ENCODE data around the gene LUZP1.

Gene LUZP1

DNA sequence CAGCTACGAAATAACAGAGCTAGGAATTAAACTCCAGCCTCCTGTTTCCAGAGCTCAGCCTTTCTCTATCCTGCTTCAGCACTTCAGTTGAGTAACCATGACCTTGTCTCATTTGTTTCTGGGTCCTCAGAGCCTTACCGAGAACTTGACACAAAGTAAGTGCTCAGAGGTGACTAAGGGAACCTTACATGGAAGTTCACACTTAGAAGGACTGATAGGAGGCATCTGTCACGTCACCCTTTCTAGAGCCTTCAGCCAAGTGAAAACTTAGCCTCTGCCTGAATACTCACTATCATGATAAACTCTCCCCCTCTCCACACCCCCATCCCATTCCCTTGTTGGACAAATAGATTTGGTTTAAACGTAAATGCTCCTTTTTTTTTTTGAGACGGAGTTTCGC is 9.8 kb upstream of the LUZP1 start:
- peaks cover 21% of the 10 kb centered on the region for H3K4me1 Mint-ChIP-seq (ENCODE audit: low read depth)
- peaks cover 8% of the 10 kb centered on the region for H3K9me3 Mint-ChIP-seq
- peaks cover 52% of the 10 kb centered on the region for H3K27me3 Mint-ChIP-seq
- no peaks in the 10 kb centered on the region for H3K36me3 Mint-ChIP-seq (ENCODE audit: low read depth)
- no peak overlapping the region for H3K4me3 Mint-ChIP-seq
- intact Hi-C loops (cut with micrococcal nuclease): no loop called here
- no peak overlapping the region for H3K27ac Mint-ChIP-seq

DNA sequence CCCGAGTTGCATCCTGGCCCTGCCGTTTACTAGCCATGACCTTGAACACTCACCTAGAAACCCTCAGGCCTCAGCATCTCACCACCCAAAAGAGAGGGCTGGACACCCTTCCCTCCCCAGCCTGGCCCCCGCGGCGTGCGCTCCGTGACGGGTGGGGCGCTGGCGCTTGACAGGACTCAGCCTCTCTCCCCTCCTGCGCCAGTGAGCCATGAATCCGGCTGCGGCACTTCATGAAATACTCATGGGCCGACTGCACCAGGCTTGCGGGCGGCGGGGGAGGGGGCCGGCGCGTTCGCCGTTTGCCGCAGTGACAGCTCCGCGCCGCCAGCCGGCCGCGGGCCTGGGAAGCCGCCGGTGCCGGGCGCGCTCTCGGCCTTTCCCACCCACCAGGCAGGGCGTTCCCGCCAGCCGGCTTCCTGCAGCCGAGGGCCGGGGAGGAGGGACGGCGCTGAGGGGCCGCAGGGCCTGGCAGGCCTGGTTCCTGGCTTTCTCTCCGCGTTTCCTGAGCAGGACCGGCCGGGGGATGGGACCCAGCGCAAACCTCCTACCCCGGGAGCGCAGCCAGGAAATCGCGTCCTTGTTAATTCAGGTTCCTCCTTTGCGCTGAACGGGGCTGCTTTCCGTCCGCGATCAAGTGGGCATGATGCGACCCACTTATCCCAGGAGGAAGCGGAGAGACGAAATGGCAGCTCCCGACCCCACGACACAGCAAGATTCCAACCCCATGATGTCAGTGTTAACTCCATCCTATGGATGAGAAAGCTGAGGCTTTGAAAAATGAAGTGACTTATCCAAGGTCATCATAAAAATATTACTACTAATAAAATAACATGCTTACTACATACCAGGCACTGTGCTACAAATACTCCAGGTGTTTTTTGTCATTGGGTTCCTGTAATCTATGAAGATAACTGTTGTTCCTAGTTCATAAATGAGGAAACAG is 9.1 kb upstream of the LUZP1 start:
- Mint-ChIP-seq H3K27me3 (peaks cover 47% of the 10 kb centered on the region), H3K9me3 (peaks cover 8% of the 10 kb centered on the region), H3K4me1 (ENCODE audit: low read depth) (peaks cover 21% of the 10 kb centered on the region), H3K36me3 (ENCODE audit: low read depth) (no peaks in the 10 kb centered on the region), H3K27ac (peak overlapping the region; percentile 58), H3K4me3 (peak overlapping the region; percentile 71)
- intact Hi-C loops (cut with micrococcal nuclease): no loop called here

DNA sequence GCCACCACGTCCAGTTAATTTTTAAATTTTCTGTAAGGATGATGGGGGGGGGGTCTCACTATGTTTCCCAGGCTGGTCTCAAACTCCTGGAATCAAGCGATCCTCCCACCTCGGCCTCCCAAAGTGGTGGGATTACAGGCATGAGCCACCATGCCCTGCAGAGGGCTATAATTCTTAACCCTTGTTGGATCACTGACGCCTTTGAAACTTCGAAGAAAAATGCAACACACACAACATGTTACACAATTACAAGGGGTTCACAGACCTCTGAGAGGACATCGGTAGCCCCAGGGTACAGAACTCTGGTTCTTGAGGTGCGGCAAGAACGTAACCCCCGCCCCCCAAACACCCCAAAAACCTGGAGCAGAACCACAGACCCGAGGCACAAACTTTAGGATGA is 8.4 kb upstream of the LUZP1 start:
- H3K4me1 Mint-ChIP-seq (ENCODE audit: low read depth): peaks cover 21% of the 10 kb centered on the region
- H3K27me3 Mint-ChIP-seq: peaks cover 41% of the 10 kb centered on the region
- no peaks in the 10 kb centered on the region for H3K36me3 Mint-ChIP-seq (ENCODE audit: low read depth)
- peak overlapping the region; percentile 71 for H3K4me3 Mint-ChIP-seq
- intact Hi-C loops (cut with micrococcal nuclease): no loop called here
- no peak overlapping the region for H3K27ac Mint-ChIP-seq
- H3K9me3 Mint-ChIP-seq: peaks cover 8% of the 10 kb centered on the region

DNA sequence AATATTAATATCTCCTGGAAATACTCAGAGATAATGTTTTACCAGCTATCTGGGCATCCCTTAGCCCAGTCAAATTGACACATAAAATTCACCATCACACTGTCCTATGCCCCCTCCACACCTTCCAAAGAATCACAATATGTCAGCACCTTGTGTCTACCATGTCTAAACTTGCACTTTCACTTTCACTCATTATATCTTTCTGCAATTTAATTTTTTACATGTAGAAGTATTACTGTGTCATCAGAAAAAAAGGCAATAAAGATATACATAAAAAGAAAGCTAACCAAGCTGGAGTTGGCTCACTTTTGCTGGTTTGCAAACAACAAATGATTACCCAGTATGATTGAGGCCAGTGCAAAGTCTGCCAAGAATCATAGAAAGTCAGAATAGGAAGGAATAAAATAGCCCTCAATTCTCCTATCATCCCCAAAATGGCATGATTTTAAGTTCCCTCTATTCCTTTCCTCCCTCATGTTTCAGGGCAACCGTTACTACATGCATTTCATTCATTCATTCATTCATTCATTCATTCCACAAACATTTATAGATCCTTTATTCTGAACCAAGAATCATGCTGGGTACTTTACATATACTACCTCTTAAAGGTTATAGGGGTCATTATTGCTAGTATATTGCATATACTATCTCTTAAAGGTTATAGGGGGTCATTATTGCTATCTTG is 5.9 kb upstream of the LUZP1 start:
- peaks cover 23% of the 10 kb centered on the region for H3K4me1 Mint-ChIP-seq (ENCODE audit: low read depth)
- H3K4me3 Mint-ChIP-seq: no peak overlapping the region
- intact Hi-C loops (cut with micrococcal nuclease): no loop called here
- peaks cover 37% of the 10 kb centered on the region for H3K27me3 Mint-ChIP-seq
- H3K9me3 Mint-ChIP-seq: peaks cover 3% of the 10 kb centered on the region
- no peaks in the 10 kb centered on the region for H3K36me3 Mint-ChIP-seq (ENCODE audit: low read depth)
- no peak overlapping the region for H3K27ac Mint-ChIP-seq

DNA sequence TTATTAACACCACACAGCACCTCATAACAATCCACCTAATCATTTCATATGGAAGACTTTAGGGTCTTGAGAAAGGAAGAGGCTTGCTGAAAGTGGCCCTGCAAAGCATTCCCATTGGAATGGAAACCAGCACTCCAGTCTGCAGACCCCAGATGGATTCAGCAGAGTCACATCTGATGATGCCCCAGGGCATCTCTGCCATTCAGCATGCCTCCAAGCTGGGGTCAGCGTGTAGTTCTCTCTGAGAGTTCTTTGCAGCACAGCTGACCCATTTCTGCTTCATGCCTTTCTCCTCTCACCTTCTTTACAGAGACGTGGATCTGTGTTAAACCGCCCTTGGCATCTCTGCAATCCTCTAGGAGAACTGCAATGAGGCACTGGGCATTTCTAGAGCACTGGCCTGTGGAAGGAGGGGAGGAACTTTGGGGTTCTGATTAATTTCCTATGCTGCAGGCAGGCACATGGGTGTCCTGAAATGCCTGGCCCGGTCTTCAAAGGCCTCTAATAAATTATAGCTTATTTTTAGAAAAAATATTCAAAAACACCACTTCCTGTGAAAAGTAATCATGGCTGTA is 2.6 kb upstream of the LUZP1 start:
- peaks cover 22% of the 10 kb centered on the region for H3K4me1 Mint-ChIP-seq (ENCODE audit: low read depth)
- intact Hi-C loops (cut with micrococcal nuclease): no loop called here
- H3K36me3 Mint-ChIP-seq (ENCODE audit: low read depth): peaks cover 9% of the 10 kb centered on the region
- no peak overlapping the region for H3K4me3 Mint-ChIP-seq
- no peaks in the 10 kb centered on the region for H3K9me3 Mint-ChIP-seq
- H3K27ac Mint-ChIP-seq: no peak overlapping the region
- H3K27me3 Mint-ChIP-seq: peaks cover 10% of the 10 kb centered on the region

DNA sequence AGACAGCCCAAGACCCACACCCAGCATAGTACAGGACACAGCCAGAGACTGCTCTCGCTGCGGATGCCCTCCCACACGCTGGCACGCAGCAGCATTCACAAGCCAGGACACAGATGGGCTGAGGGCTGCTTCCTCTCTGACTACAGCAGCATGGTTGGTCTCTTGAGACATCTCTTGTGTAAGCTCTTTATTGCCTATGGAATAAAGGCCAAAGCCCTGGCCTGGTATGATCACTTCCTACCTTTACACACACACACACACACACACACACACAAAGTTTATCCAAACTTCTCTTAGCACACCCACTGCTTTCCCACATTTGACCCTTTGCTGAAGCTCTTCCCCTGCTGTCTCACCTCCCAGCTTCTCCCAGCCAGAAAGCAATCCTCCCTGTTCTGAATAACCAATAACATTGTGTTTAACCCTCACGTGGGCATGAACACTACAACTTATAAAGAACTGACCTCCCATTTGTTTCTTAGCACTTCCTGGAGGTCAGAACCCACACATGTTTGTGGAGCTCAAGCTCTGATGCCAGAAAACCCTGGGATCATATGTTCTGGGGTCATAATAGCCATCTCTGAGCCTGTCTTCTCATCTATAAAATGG is 1.2 kb upstream of the LUZP1 start:
- peaks cover 3% of the 10 kb centered on the region for H3K27me3 Mint-ChIP-seq
- H3K4me1 Mint-ChIP-seq (ENCODE audit: low read depth): peaks cover 26% of the 10 kb centered on the region
- H3K9me3 Mint-ChIP-seq: no peaks in the 10 kb centered on the region
- H3K36me3 Mint-ChIP-seq (ENCODE audit: low read depth): peaks cover 9% of the 10 kb centered on the region
- intact Hi-C loops (cut with micrococcal nuclease): loop anchor here (2.0 to 5.0 kb wide), 2 partner anchors 55 to 112 kb away; no protein-coding TSS in a partner anchor
- peak overlapping the region; percentile 99 for H3K27ac Mint-ChIP-seq
- H3K4me3 Mint-ChIP-seq: peak overlapping the region; percentile 100

DNA sequence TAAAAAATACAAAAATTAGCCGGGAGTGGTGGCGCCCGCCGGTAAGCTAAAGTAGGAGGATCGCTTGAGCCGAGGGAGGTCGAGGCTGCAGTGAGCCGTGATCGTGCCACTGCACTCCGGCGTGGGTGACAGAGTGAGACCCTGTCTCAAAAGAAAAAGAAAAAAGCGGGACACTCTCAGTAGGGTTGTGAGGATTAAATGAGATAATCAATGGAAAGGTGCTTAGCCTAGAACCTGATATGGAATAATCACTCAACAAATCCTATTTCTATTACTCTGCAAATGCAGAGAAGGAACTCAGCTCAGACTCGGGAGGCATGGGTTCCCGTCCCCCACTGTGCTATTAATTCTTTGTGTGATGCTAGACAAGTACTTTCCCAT is 529 bp upstream of the LUZP1 start:
- intact Hi-C loops (cut with micrococcal nuclease): loop anchor here (2.0 to 5.0 kb wide), 2 partner anchors 54 to 113 kb away; no protein-coding TSS in a partner anchor
- H3K27me3 Mint-ChIP-seq: peaks cover 3% of the 10 kb centered on the region
- peak overlapping the region; percentile 100 for H3K4me3 Mint-ChIP-seq
- peak overlapping the region; percentile 99 for H3K27ac Mint-ChIP-seq
- peaks cover 32% of the 10 kb centered on the region for H3K4me1 Mint-ChIP-seq (ENCODE audit: low read depth)
- H3K36me3 Mint-ChIP-seq (ENCODE audit: low read depth): peaks cover 9% of the 10 kb centered on the region
- H3K9me3 Mint-ChIP-seq: no peaks in the 10 kb centered on the region

DNA sequence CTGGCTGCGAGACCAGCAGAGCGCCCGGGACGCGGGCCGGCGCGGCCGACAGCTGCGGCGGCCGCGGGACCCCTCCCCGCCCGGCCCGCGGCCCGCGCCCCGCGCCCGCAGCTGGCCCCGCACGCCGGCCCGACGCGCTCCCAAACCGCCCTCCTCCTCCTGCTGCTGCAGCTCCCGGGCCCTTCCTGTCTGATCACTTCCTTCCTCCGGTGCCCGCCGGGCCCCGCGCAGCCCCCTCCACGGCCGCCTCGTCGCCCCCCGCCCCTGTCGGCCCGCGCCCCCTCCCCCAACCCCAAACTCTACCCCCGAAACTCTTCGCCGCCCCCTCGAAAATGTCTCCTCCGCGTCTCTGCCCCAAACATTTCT is 594 bp downstream of the LUZP1 start:
- Mint-ChIP-seq H3K27me3 (peaks cover 3% of the 10 kb centered on the region), H3K4me3 (peak overlapping the region; percentile 100), H3K4me1 (ENCODE audit: low read depth) (peaks cover 44% of the 10 kb centered on the region), H3K27ac (peak overlapping the region; percentile 99), H3K9me3 (no peaks in the 10 kb centered on the region), H3K36me3 (ENCODE audit: low read depth) (peaks cover 9% of the 10 kb centered on the region)
- intact Hi-C loops (cut with micrococcal nuclease): loop anchor here (2.0 to 5.0 kb wide), 2 partner anchors 53 to 114 kb away; no protein-coding TSS in a partner anchor

DNA sequence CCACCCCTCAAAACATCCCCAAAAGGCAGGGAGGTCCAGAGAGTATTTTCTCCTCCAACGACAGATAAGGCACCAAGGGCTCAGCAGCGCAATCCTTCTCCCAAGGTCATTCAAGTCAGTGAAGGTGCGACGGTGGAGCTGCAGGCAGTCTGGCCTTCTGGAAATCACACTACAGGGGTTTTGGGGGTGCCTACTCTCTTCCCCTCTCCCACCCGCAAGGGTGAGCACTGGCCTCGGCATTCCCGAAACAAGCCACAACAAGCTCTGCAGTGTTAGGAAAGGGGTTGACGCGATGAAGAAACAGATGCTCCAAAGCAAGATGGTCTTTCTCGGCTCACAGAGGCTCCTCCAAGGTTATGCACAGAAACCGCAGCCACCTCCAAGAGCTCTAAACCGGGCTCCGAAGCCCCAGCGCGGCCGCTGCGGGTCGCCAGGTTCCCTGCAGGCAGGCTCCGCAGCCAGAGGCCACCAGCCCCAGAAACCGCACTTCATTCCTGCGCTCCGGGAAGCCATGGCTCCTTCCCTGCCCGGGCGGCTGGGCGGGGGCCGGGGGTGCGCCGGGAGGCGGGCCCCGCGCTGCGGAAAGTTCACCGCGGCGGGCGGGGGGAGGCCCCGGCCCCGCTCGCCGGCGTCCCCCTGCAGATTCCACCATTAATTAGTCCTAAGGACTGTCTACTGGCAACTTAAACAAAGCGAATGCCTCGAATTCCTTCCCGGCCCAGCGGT is 1.1 kb downstream of the LUZP1 start:
- Mint-ChIP-seq H3K27me3 (peaks cover 3% of the 10 kb centered on the region), H3K27ac (peak overlapping the region; percentile 99), H3K4me3 (peak overlapping the region; percentile 100), H3K4me1 (ENCODE audit: low read depth) (peaks cover 44% of the 10 kb centered on the region), H3K9me3 (no peaks in the 10 kb centered on the region), H3K36me3 (ENCODE audit: low read depth) (peaks cover 9% of the 10 kb centered on the region)
- intact Hi-C loops (cut with micrococcal nuclease): loop anchor here (2.0 to 5.0 kb wide), 2 partner anchors 53 to 115 kb away; no protein-coding TSS in a partner anchor

DNA sequence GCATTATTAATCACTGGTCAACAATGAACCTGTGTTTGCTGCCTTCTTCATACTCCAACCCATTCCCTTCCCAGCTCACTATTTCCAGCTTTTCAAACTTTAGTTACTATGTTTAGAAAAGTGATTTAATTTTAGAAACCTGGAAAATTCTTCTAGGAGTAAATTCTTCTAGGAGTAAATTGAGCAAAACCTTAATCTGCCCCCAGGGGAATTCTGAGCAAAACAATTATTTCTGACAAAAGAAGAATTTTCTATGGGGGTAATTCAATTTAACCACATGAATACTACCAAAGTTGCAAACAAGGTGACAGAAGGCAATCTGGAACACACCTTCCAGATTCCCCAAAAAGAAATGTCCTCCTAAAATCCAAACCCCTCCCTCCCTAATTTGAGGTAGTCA is 1.8 kb downstream of the LUZP1 start:
- peak overlapping the region; percentile 99 for H3K27ac Mint-ChIP-seq
- no peaks in the 10 kb centered on the region for H3K9me3 Mint-ChIP-seq
- intact Hi-C loops (cut with micrococcal nuclease): loop anchor here (5.0 kb wide), 1 partner anchor 115 kb away; no protein-coding TSS in a partner anchor
- H3K27me3 Mint-ChIP-seq: peaks cover 3% of the 10 kb centered on the region
- peaks cover 9% of the 10 kb centered on the region for H3K36me3 Mint-ChIP-seq (ENCODE audit: low read depth)
- H3K4me3 Mint-ChIP-seq: peak overlapping the region; percentile 84
- H3K4me1 Mint-ChIP-seq (ENCODE audit: low read depth): peaks cover 44% of the 10 kb centered on the region

DNA sequence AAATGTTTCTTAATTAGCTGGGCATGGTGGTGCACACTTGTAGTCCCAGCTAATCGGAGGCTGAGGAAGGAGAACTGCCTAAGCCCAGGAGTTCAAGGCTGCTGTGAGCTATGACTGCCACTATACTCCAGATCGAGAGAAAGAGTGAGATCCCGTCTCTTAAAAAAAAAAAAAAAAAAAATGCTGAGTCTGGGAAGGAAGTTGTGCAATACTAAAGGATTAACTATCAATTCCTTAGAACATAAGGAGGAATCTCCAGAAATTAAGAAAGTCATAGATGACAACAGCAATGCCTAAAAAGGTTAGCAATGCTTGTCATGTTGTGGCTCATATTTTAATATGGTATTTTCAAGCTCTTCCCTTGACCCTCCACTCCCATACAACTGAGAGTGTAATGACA is 5.3 kb downstream of the LUZP1 start:
- H3K27me3 Mint-ChIP-seq: peaks cover 3% of the 10 kb centered on the region
- H3K4me3 Mint-ChIP-seq: peak overlapping the region; percentile 26
- peaks cover 4% of the 10 kb centered on the region for H3K36me3 Mint-ChIP-seq (ENCODE audit: low read depth)
- intact Hi-C loops (cut with micrococcal nuclease): no loop called here
- H3K9me3 Mint-ChIP-seq: no peaks in the 10 kb centered on the region
- no peak overlapping the region for H3K27ac Mint-ChIP-seq
- H3K4me1 Mint-ChIP-seq (ENCODE audit: low read depth): peaks cover 38% of the 10 kb centered on the region

DNA sequence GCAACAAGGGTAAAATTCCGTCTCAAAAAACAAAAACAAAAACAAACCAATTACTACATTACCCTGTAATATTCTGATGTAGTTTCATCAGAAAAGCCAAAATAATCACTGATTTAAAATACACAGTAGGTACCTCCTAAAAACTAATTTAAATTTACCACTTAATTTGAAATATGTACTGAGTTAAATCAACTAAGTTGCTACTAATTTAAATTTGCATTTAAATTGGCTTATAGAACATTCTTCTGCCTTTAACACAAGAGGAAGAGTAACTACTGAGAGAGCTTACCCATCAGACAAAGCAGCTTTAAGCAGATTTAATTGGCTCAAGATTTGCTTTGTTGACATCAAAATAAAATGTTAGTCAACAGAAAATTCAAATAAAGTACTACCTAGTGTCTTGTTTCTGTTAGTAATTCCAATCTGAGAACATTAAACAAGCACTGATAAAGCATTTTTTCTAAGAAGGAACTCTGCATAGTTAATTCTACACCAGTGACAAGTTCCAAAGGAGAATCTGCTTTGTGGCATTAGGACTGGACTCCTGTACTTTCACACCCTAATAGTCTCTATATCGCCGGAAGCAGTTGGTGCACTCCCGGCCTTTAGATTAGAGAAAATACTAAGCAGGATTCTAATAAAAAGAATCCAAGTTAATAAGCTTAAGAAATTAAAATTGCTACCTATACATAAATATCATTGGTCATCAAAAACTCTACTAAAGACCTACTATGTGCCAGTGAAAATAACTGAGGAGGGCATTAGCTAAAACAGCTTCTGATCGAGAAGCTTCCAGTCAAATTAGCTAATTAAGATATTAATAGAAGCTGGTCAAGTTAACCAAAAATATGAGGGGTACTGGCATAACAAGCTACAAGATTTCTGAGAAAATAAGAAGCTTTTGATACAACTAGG is 8.4 kb downstream of the LUZP1 start:
- Mint-ChIP-seq H3K4me1 (ENCODE audit: low read depth) (peaks cover 31% of the 10 kb centered on the region), H3K36me3 (ENCODE audit: low read depth) (no peaks in the 10 kb centered on the region), H3K27me3 (no peaks in the 10 kb centered on the region), H3K9me3 (no peaks in the 10 kb centered on the region), H3K27ac (no peak overlapping the region), H3K4me3 (no peak overlapping the region)
- intact Hi-C loops (cut with micrococcal nuclease): no loop called here

Measured in dendritic cell treated with granulocyte-macrophage colony-stimulating factor and Interleukin-4, amounts not matched to agents 40 ng/mL and 50 ng/mL, for 4 days (primary cell).